ENCODE data around the gene BTBD7.

The BTBD7 gene

DNA sequence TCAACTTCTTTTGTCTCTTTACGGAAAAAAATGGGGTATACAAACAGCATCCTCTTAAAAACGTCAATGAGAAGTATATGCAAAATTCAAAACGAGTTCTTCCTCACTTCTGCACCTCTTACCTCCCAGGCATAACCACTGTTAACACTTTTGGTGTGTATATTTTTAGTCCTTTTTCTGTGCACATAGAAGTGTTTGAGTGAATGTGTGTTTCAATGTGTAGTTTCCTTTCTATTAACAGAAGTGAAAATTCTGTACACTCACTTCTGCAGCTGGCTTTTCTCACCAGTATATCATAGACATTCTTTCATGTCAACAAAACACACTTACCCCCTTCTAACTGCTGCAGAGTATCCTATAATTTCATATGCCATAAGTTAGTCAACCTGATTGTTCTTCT lies 120.4 kb downstream of the BTBD7 start:
- TF ChIP-seq, protein P1, sequence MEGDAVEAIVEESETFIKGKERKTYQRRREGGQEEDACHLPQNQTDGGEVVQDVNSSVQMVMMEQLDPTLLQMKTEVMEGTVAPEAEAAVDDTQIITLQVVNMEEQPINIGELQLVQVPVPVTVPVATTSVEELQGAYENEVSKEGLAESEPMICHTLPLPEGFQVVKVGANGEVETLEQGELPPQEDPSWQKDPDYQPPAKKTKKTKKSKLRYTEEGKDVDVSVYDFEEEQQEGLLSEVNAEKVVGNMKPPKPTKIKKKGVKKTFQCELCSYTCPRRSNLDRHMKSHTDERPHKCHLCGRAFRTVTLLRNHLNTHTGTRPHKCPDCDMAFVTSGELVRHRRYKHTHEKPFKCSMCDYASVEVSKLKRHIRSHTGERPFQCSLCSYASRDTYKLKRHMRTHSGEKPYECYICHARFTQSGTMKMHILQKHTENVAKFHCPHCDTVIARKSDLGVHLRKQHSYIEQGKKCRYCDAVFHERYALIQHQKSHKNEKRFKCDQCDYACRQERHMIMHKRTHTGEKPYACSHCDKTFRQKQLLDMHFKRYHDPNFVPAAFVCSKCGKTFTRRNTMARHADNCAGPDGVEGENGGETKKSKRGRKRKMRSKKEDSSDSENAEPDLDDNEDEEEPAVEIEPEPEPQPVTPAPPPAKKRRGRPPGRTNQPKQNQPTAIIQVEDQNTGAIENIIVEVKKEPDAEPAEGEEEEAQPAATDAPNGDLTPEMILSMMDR (IDR thresholded peaks at IDR 0.05; ENCODE audit: control extremely low read depth, extremely low read depth, low read depth, missing control alignments) = no peak
- ChIA-PET CTCF (interaction anchor here (1.4 kb wide), 1 partner anchor 99 kb away, joined by 5 read pairs; no protein-coding TSS in a partner anchor), POLR2A (no interaction called here)
- DNase-seq (ENCODE audit: extremely low spot score) = peak; percentile 64

DNA sequence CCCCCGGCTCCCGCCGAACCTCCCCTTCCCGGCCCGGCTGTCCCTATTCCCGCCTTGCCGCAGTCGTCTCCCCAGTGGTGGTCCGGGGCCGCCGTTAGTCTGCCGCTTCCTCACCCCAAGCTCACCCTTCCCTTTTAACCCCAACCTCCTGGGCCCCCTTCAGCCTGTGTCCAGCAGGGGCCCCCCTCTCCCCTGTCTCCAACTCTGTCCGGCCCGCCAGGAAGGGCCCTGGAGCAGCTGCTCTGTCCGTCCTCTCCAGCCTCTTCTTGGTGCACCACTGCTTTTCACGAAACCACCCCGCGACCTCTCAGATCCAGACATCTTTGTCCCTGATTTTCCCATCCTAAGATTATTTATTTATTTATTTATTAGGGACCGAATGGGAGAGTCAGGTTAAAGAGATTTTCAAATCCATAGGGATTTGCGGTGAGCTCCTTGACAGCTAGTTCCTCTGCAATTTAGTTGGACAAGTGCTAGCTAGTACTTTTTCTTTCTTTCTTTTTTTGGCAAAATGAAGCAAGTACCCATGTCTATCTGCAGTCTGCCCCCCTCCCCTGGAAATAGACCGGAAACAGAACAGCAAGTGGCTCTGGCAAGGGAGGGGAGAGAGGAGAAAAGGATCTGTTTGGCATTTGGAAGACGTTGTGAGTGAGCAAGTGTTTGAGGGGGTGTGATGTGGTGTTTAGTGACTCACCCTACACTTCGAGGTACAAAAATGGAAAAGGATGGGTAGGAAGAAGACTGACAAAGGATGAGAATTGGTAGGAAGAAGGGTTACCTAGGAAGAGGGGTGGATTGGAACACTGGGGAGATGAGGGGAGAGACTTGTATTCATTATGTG lies 125.1 kb downstream of the BTBD7 start:
- ChIA-PET POLR2A (interaction anchor here (1.0 to 1.5 kb wide), 2 partner anchors 23 to 24 kb away, joined by 3 to 9 read pairs; partner anchors contain the start of genes LYSET and MOAP1), CTCF (interaction anchor here (0.6 to 5.7 kb wide), 31 partner anchors 8 to 818 kb away, joined by 3 to 38 read pairs (median 4); partner anchors contain the start of genes ITPK1, LYSET and MOAP1)
- peak; percentile 62 for DNase-seq (ENCODE audit: extremely low spot score)
- TF ChIP-seq, protein P1 (IDR thresholded peaks at IDR 0.05; ENCODE audit: control extremely low read depth, extremely low read depth, low read depth, missing control alignments) = peak; percentile 51

DNA sequence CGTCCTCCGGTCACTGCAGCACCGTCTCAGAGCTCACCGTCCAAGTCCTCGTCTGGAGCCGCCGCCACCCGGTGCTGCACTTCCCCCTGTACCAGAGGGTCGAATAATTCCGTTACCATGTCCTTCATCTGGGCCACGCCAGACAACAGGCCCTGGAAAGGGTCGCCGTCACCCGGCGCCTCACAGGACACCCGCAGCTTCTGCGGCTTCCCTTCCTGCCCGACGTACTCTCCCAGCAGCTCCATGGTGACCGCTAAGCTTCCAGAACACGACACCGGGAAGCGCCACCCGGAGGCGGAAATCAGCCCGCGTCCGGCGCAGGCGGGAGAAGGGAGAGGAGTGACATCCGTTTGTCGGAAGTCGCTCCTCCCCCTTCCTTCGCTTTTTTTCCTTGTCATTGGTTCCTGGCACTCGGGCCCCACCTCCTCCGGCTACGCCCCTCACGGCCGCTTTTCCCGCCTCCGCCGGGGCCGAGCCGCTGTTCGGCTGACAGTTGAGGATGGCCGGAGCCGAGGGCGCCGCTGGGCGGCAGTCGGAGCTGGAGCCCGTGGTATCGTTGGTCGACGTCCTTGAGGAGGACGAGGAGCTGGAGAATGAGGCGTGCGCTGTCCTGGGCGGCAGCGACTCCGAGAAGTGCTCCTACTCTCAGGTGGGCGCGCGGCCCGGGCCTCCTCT lies 125.9 kb downstream of the BTBD7 start, which contains the start of the genes GON7 and UBR7:
Gene GON7, minus strand, starts transcription at position 273 of the 675 bp plus-strand sequence. Its CDS starts 28 bp downstream, at position 245.
Gene UBR7, plus strand, starts transcription at position 464 of the 675 bp plus-strand sequence. Its CDS starts 36 bp downstream, at position 500.
- ChIA-PET CTCF (interaction anchor here (0.7 to 5.7 kb wide), 33 partner anchors 9 to 819 kb away, joined by 3 to 38 read pairs (median 4); partner anchors contain the start of genes ITPK1, LYSET and MOAP1), POLR2A (interaction anchor here (0.6 to 1.5 kb wide), 4 partner anchors 22 to 103 kb away, joined by 3 to 9 read pairs (median 5); partner anchors contain the start of genes LYSET and MOAP1)
- peak; percentile 94 for DNase-seq (ENCODE audit: extremely low spot score)
- TF ChIP-seq, protein P1 (IDR thresholded peaks at IDR 0.05; ENCODE audit: control extremely low read depth, extremely low read depth, low read depth, missing control alignments) = peak; percentile 48

DNA sequence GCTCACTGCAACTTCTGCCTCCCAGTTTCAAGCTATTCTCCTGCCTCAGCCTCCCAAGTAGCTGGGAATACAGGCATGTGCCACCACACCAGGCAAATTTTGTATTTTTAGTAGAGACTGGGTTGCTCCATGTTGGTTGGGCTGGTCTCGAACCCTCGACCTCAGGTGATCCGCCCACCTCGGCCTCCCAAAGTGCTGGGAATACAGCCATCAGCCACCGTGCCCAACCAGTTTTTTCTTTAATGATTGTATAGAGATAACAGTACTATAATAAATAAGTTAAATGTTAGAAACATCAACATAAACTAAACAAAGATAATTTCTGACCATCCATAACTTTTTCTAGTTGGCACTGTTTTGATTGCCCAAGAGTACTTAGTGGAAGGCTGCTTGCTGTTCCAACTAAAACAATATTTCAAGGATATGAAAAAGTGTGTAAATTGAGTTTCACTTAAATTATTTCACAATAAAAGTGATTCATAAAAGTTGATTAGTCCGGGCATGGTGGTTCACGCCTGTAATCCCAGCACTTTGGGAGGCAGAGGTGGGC lies 131.6 kb downstream of the BTBD7 start:
- CTCF ChIA-PET = interaction anchor here (1.0 kb wide), 1 partner anchor 87 kb away, joined by 3 read pairs; no protein-coding TSS in a partner anchor
- TF ChIP-seq, protein P1 (IDR thresholded peaks at IDR 0.05; ENCODE audit: control extremely low read depth, extremely low read depth, low read depth, missing control alignments) = no peak
- DNase-seq (ENCODE audit: extremely low spot score) = no peak
- POLR2A ChIA-PET = no interaction called here

DNA sequence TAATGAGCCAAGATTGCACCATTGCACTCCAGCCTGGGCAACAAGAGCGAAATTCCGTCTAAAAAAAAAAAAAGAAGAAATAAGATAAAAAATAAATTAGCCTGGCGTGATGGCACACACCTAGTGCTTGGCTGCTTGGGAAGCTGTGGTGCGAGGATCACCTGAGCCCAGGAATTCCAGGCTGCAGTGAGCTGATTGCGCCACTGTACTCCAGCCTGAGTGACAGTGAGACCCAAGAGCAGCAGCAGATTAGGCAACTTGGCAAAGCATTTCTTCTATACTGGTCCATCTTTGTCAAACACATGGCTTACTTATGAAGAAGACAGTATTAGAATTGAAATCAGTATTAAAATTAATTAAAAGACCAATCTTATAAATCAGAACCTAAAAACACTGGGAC lies 132.3 kb downstream of the BTBD7 start:
- POLR2A ChIA-PET = no interaction called here
- CTCF ChIA-PET = interaction anchor here (1.0 kb wide), 1 partner anchor 86 kb away, joined by 3 read pairs; no protein-coding TSS in a partner anchor
- TF ChIP-seq, protein P1 (IDR thresholded peaks at IDR 0.05; ENCODE audit: control extremely low read depth, extremely low read depth, low read depth, missing control alignments) = no peak
- DNase-seq (ENCODE audit: extremely low spot score) = no peak

Data from GM10248 (cell line).